Epithelial cell of proximal tubule (primary cell): Measurements from ENCODE around the gene RNASE13. TPM values are rescaled to one million over a fixed set of nuclear protein-coding genes. Genes with fewer than 3 reads are reported as not detected.

Experiments used
- DNase-seq: peaks from one replicate; pipeline ENCODE4 v3.0.0-alpha.2; 2011; ENCODE audit warnings: low read depth
- H3K4me3 ChIP-seq: 2 replicates; pipeline ENCODE4 v1.5.1; 2011; ENCODE audit warnings: low read depth, mild to moderate bottlenecking, low read length
- CTCF ChIP-seq: conservative IDR thresholded peaks from 2 replicates; pipeline ENCODE4 v1.5.1; 2012; ENCODE audit warnings: low read depth, mild to moderate bottlenecking, low read length
- total RNA-seq: library from RNA; depleted of rRNA; stranded (reverse); fragments of >200 nt; gene quantifications from 2 replicates; pipeline ENCODE4 v1.2.3, GENCODE V29; 2015

The RNASE13 gene
- total RNA-seq, 1 donor from 2014 or later, result not detected

DNA sequence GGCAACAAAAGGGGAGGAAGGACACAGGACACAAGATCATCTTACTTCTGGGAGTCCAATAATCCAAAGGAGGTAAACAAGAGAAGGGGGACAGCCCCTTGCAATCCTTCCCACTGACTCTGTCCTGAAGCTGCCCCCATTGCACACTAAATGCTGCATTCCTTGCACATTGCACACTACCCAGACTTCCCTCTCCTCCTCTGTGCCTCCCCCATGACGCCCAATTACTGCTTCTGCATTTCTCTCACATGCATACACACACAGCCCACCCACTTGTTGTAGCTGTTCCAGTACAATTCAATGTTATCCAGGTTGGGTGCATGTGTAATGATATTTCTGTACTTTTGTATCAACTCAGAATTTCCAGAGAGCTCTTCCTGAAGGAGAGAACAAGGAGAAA, 15.2 kb downstream of the RNASE13 start:
- H3K4me3 ChIP-seq, result no peak overlapping the region
- no peak for TF ChIP-seq CTCF
- DNase-seq, result no peak

DNA sequence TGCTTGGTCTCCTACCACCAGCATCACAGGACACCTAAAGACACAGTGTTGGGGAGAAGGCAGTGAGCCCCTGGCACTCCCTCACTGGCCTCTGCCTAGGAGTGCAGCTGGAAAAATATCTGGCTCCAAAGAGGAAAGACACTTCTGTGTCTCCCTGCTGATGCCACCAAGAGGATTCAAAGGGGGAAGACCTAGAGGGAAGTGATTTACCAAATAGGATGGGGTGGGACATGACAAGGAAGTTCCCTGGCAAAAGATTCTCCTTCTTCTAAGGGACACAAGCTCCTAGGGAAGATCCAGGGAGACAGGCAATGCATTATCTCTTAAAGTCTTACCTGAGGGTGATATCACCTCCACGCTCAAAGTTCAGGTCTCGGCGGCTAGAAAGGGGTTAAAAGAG, 15.8 kb downstream of the RNASE13 start:
- no peak overlapping the region for H3K4me3 ChIP-seq
- DNase-seq, result no peak
- TF ChIP-seq CTCF, result no peak

DNA sequence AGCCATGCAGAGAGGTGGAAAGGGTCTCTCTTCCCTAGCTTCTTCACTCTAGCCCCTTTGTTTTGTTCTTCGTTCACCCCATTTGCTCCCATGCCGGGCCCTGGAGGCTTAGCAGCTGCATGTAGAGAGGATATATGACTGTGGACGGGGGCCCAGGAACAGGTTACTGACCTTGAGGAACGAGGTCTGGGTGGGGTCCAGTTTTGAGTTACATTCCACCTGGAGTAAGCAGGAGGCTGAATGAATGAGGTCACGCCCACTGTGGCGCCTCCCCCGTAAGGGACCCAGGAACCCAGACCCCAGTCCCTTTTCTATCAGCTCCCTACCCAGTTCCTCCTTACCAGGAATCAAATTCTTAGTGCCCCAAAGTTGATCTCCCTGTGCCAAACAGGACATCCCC, 16.3 kb downstream of the RNASE13 start:
- no peak for DNase-seq
- no peak for TF ChIP-seq CTCF
- no peak overlapping the region for H3K4me3 ChIP-seq

- no peak for DNase-seq
- H3K4me3 ChIP-seq, result no peak overlapping the region
- TF ChIP-seq CTCF, result no peak
These were observed 16.9 kb downstream of the RNASE13 start for GRCh38 chr14:21017528-21018245.

- H3K4me3 ChIP-seq, result no peak overlapping the region
- no peak for DNase-seq
- no peak for TF ChIP-seq CTCF
These were observed 18.0 kb downstream of the RNASE13 start for GRCh38 chr14:21016413-21017190.

DNA sequence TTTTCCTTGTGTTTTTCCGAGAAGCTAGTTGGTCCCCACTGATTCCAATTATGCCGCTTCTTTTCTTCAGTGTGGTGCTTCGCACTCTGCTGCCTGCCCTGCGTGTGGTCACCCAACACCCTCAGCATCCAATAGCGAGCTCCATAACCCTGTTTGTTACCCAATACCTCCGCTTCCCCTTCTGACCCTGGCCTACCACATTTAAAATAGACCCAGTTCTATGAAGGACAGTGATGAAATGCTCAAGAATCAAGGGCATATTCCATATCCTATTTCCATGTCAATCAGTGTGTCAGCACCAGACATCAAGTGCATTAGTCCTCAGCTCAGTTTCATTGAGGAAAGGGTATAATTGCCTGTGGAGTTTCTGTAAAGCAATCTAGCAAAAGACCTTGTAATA, 19.3 kb downstream of the RNASE13 start:
- no peak overlapping the region for H3K4me3 ChIP-seq
- no peak for TF ChIP-seq CTCF
- DNase-seq, result no peak
